Stomach smooth muscle (tissue), 2 donors: ENCODE data around the gene RBCK1.
A peak's percentile ranks its signal among the peaks of the same experiment; 100 is the strongest.

ENCODE experiments used
- H3K27ac ChIP-seq: one replicate; pipeline ENCODE4 v1.7.0; 2013; ENCODE audit warnings: mild to moderate bottlenecking, low read length, inconsistent platforms
- H3K27me3 ChIP-seq, 2 donors: one replicate each; pipeline ENCODE4 v1.7.0; 2013; ENCODE audit warnings: low read length in 2 of 2; ENCODE audit not compliant: insufficient read depth in 2 of 2, control insufficient read depth in 1 of 2
- H3K36me3 ChIP-seq, 2 donors: one replicate each; pipeline ENCODE4 v1.7.0; 2013; ENCODE audit warnings: low read length in 2 of 2; ENCODE audit not compliant: control insufficient read depth in 2 of 2, insufficient read depth in 2 of 2
- H3K4me1 ChIP-seq: one replicate; pipeline ENCODE4 v1.7.0; 2013; ENCODE audit warnings: low read length; ENCODE audit not compliant: control insufficient read depth, insufficient read depth
- H3K4me3 ChIP-seq, 2 donors: one replicate each; pipeline ENCODE4 v1.7.0; 2013; ENCODE audit warnings: low read length in 2 of 2
- H3K9ac ChIP-seq, 2 donors: one replicate each; pipeline ENCODE4 v1.7.0; 2013; ENCODE audit warnings: low read length in 2 of 2, mild to moderate bottlenecking in 1 of 2
- H3K9me3 ChIP-seq, 2 donors: one replicate each; pipeline ENCODE4 v1.7.0; 2013; ENCODE audit warnings: low read length in 2 of 2; ENCODE audit not compliant: control insufficient read depth in 2 of 2
- donor health status: healthy.
- donor health status: Pancreatic carcinoma.

Gene RBCK1

DNA sequence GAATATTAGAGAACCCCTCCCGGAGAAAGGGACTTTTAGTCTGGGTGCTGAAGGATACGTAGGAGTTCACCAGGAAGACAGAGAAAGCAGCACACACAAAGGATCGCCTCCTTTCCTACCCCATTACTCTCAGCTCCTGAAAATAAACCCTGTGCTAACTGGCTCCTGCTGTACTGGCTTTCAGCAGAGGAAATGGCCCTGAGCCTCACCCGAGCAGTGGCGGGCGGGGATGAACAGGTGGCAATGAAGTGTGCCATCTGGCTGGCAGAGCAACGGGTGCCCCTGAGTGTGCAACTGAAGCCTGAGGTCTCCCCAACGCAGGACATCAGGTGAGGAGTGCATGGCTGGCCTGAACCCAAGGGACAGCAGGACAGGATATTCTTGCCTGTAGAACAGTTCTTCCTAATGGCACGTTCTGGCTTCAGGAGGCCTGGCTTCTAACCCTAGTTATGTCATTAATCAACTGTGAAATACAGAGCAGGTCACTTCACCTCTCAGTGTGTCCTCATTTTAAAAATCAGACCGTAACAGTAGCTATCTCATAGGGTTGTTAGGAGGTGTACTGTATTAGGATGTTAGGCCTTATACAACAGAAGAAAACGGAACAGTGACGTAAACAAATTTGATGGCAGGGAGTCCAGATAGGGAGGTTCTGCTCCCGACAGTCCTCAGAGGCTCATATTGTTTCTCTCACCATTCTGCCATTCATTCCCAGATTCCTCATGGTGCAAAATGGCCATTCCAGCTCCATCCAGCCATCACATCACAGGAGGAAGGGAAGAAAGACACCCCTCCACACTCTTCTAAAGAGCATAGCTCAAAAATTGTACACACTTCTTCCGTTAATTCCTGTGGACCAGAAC, 1.8 kb downstream of the RBCK1 start:
- H3K4me3 ChIP-seq, result peak overlapping the region; percentile 19 to 97
- H3K27me3 ChIP-seq, result no peaks in the 10 kb centered on the region
- peaks cover 25% of the 10 kb centered on the region for H3K4me1 ChIP-seq
- H3K36me3 ChIP-seq, result peaks cover 7 to 11% of the 10 kb centered on the region in 2 donors
- peak overlapping the region in 1 of 2 donors; percentile 5 for H3K9ac ChIP-seq
- H3K27ac ChIP-seq, result no peak overlapping the region
- H3K9me3 ChIP-seq, result no peaks in the 10 kb centered on the region

DNA sequence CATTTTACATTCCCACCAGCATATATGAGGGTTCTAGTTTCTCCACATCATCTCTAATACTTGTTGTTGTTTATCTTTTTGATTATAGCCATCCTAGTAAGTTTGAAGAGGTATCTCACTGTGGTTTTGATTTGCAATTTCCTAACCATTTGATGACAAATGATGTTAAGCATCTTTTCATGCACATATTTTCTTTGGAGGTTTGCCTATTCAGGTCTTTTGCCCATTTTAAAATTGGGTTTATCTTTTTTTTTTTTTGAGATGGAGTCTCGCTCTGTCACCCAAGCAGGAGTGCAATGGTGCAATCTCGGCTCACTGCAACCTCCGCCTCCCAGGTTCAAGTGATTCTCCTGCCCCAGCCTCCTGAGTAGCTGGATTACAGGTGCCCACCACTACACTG, 4.0 kb downstream of the RBCK1 start:
- no peak overlapping the region for H3K4me3 ChIP-seq
- H3K27ac ChIP-seq, result no peak overlapping the region
- no peak overlapping the region for H3K9ac ChIP-seq
- no peaks in the 10 kb centered on the region for H3K9me3 ChIP-seq
- no peaks in the 10 kb centered on the region for H3K27me3 ChIP-seq
- peaks cover 10 to 19% of the 10 kb centered on the region in 2 donors for H3K36me3 ChIP-seq
- H3K4me1 ChIP-seq, result peaks cover 23% of the 10 kb centered on the region

DNA sequence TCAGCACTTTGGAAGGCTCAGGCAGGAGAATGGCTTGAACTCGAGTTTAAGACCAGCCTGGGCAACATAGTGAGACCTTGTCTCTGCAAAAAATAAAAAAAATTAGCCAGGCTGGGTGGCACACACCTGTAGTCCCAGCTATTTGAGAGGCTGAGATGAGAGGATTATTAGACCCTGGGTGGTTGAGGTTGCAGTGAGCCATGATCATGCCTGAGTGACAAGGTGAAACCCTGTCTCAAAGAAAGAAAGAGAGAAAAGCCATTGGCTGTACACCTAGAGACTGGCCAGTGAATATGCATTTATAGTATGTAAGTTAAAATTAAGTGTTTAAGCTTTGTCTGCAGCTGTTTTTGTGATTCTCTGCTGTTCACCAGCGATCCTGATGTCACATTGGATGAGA, 6.1 kb downstream of the RBCK1 start:
- Histone ChIP-seq H3K9me3 (no peaks in the 10 kb centered on the region), H3K36me3 (peaks cover 16 to 21% of the 10 kb centered on the region in 2 donors), H3K4me3 (no peak overlapping the region), H3K4me1 (peaks cover 12% of the 10 kb centered on the region), H3K27me3 (no peaks in the 10 kb centered on the region), H3K27ac (no peak overlapping the region), H3K9ac (no peak overlapping the region)

DNA sequence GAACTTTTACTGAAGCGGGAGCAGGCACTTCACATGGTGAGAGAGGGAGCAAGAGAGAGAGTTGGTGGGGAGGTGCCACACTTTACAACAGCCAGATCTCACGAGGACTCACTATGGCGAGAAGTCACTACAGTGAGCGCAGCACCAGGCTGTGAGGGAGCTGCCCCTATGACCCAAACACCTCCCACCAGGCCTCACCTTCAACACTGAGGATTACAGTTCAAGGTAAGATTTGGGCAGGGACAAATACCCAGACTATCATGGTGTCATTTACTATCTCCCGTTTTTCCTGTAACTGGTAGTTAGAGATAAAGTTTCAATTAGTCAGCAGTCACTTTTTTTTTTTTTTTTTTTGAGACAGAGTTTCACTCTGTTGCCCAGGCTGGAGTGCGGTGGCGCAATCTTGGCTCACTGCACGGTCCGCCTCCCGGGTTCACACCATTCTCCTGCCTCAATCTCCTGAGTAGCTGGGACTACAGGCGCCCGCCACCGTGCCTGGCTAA, 7.8 kb downstream of the RBCK1 start:
- H3K27ac ChIP-seq, result no peak overlapping the region
- no peak overlapping the region for H3K4me3 ChIP-seq
- no peaks in the 10 kb centered on the region for H3K4me1 ChIP-seq

DNA sequence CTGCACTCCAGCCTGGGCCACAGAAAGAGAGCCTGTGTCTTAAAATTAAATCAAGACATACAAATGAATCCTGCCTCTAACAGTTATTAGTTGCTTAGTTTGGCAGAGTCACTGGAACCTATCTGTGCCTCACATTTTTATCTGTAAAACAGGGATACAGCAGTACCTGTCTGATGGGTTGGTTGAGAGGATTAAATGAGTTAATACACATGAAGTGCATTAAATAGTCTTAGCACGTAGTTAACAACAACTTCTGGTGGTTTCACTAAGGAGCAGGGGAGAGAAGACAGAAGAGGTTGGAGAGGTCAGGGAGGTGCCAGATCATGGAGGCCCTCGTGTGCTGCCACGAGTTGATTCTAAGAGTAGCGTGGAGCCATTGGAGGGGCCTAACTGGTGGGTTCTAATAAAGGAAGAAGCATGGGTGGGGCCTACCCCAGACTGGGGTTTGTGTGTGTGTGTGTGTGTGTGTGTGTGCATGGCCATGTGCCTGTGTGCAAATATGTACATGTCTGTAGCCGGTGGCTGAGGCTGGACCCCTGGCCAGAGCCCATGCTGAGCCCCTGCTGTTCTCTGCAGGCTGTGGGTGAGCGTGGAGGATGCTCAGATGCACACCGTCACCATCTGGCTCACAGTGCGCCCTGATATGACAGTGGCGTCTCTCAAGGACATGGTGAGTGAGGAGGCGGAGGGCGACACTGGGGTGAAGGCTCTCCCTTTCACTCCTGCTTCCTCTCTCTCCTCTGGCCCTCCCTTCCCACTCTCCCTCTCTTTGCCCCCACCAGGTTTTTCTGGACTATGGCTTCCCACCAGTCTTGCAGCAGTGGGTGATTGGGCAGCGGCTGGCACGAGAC, 9.1 kb downstream of the RBCK1 start:
- Histone ChIP-seq H3K4me3 (no peak overlapping the region), H3K36me3 (peaks cover 26 to 28% of the 10 kb centered on the region in 2 donors), H3K4me1 (no peaks in the 10 kb centered on the region), H3K27me3 (no peaks in the 10 kb centered on the region), H3K9ac (no peak overlapping the region), H3K9me3 (no peaks in the 10 kb centered on the region), H3K27ac (no peak overlapping the region)

More for the DNA sequence above, 7.8 kb downstream of the RBCK1 start:
- Histone ChIP-seq H3K9me3 (no peaks in the 10 kb centered on the region), H3K36me3 (peaks cover 19 to 23% of the 10 kb centered on the region in 2 donors), H3K27me3 (no peaks in the 10 kb centered on the region), H3K9ac (no peak overlapping the region)

DNA sequence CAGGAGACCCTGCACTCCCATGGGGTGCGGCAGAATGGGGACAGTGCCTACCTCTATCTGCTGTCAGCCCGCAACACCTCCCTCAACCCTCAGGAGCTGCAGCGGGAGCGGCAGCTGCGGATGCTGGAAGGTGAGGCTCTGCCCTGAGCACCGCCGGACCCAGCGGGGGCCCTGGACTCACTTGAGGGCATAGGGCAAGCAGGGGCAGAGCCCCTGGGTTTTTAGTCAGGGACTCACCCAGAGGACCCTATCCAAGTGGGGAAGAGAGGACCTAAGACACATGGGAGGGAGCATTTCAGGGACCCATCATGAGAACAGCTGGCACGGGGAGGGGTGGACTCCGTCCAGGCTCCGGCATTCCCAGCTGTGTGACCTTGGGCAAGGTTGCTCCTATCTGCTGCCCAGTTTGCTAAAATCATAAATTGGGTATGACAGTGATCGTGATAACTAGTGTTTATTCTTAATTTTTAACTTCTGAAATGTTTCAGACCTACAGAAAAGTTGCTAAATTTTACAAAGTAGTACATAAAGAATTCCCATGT, 9.8 kb downstream of the RBCK1 start:
- Histone ChIP-seq H3K27ac (no peak overlapping the region), H3K36me3 (peaks cover 27 to 28% of the 10 kb centered on the region in 2 donors), H3K9me3 (no peaks in the 10 kb centered on the region), H3K9ac (no peak overlapping the region), H3K27me3 (no peaks in the 10 kb centered on the region), H3K4me1 (no peaks in the 10 kb centered on the region), H3K4me3 (no peak overlapping the region)

DNA sequence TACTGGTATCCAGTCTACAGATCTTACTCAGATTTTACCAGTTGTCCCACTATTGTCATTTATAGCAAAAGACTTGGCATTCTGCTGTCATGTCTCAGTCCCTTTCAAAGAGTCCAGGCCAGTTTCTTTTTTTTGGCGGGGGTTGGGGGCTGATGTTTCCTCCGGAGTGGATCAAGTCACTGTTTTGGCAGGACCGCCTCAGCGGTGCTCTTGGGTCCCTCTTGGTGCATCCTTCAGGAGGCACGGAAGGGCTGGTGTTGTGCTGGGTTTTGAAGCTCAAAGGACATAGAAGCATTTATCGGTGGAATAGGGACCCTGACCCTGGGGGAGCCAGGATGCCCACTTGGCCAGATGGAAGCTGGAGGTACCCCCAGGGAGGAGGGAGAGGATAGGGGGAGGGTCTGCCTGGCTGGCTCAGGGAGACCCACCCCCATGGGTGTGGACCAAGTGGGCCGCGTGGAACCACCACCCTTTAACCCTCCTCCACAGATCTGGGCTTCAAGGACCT, 10.8 kb downstream of the RBCK1 start:
- Histone ChIP-seq H3K9ac (no peak overlapping the region), H3K4me1 (no peaks in the 10 kb centered on the region), H3K4me3 (no peak overlapping the region), H3K9me3 (no peaks in the 10 kb centered on the region), H3K27me3 (no peaks in the 10 kb centered on the region), H3K27ac (no peak overlapping the region), H3K36me3 (peaks cover 29% of the 10 kb centered on the region in 2 donors)

DNA sequence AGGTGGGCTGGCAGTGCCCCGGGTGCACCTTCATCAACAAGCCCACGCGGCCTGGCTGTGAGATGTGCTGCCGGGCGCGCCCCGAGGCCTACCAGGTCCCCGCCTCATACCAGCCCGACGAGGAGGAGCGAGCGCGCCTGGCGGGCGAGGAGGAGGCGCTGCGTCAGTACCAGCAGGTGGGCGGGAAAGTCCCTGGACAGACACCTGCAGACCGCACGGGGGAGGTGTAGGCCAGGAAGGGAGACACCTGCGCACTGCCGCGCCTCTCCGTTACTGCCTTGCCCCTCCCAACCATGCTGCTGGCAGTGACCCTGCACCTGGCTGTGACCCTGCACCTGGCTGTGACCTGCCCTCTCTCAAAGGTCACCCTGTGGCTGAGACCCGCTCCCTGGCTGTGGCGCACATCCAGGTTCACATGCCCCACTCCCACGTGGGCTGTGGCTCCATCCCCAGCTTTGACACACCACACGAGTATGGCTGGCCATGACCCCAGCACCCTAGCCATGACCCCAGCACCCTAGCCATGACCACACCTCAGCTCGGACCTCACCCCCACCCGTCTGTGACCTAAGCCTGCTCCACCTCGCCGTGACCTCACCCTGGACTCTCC, 11.6 kb downstream of the RBCK1 start:
- Histone ChIP-seq H3K27ac (no peak overlapping the region), H3K36me3 (peaks cover 31 to 32% of the 10 kb centered on the region in 2 donors), H3K9ac (no peak overlapping the region), H3K4me1 (no peaks in the 10 kb centered on the region), H3K9me3 (no peaks in the 10 kb centered on the region), H3K4me3 (no peak overlapping the region), H3K27me3 (no peaks in the 10 kb centered on the region)

DNA sequence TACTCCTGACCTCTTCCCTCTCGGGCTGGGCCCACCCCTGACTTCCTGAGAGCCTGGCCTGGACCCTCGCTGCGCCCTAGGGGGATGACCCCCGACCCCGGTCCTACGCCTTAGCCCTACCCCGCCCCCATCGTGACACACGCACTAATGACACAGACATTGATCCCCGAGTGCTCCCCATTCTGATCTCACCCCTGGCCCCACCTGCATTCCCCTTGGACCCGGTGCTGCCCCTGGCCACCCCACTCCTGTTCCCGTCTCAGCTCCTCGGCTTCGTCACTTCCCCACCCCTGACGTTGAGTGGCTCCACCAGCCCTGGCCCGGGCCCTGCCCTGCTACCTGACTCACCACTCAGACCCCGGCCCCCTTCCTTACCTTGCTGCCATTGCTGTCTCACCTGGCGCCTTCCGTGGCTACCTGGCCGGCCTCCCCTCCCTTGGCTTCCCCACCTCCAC, 12.1 kb downstream of the RBCK1 start:
- Histone ChIP-seq H3K27me3 (no peaks in the 10 kb centered on the region), H3K36me3 (peaks cover 31 to 32% of the 10 kb centered on the region in 2 donors), H3K4me1 (no peaks in the 10 kb centered on the region), H3K4me3 (no peak overlapping the region), H3K9ac (no peak overlapping the region), H3K9me3 (no peaks in the 10 kb centered on the region), H3K27ac (no peak overlapping the region)
